ENCODE measurements around the gene LGR4.
"Not testable (repeated sequence)": the region's sequence is repeated elsewhere in the genome, so short reads cannot be mapped to it uniquely, and the experiment has no call there.

Gene LGR4

GRCh38 chr11:27472398-27473016, at the start of gene LGR4:
Gene LGR4 (minus strand): TSS chr11:27472790. CDS start chr11:27472302, 488 bp downstream.
- intact Hi-C loops (cut with DNase I) = loop anchor here (5.0 to 10.0 kb wide), 2 partner anchors 80 to 108 kb away; partner anchors contain the start of gene CCDC34
- DNase-seq = peak; percentile 76 to 97 (median 94)

- intact Hi-C loops (cut with DNase I) = no loop called here
- DNase-seq = no peak
Measured at GRCh38 chr11:27520226-27520625, 47.6 kb upstream of the LGR4 start.

GRCh38 chr11:27518518-27518917, 45.9 kb upstream of the LGR4 start:
- DNase-seq = no peak
- intact Hi-C loops (cut with DNase I) = no loop called here

- intact Hi-C loops (cut with DNase I); DNase-seq: not testable (repeated sequence)
Measured at GRCh38 chr11:27517490-27517889, 44.9 kb upstream of the LGR4 start.

- peak in 1 of 42 donors; percentile 15 for DNase-seq
- intact Hi-C loops (cut with DNase I) = no loop called here
Measured at GRCh38 chr11:27514558-27514957, 42.0 kb upstream of the LGR4 start.

DNA sequence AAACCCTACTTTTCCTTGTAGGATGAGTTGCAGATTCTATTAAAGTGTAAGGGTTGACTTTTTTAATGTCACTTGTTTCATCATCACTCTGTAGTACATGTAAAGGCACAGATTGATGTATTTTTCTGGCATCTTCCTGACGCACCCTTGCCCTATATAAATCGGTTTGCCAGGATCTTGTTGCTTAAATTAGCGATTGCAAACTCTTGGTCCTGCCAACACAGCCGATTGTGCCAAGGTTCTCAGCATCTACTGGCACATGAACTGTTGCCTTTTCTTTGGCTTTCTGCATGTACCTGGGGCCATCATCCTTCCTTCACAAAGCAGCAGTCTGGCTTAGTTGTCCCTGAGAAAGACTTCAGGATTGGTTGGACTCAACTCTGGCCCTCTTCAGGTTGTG, 41.5 kb upstream of the LGR4 start:
- DNase-seq = no peak
- intact Hi-C loops (cut with DNase I) = no loop called here

DNA sequence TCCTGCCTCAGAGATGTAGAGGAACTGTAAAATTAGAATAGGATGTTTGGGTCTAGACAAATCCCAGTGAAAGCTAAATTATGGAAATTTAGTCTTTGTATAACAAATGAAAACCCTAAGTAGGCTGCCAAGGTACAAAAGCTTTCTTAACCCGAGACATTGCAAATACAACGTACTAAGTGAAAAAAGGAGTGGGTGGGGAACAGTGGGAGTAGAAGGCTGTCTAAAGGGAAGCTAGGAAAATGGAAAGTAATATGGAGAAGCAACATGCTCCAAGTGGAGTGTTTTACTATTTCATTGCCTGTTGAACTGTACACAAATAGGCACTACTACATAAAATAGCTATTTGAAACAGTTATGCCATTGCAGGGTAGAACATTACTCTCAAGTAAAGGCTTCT, 40.8 kb upstream of the LGR4 start:
- intact Hi-C loops (cut with DNase I) = no loop called here
- DNase-seq = peak in 6 of 42 donors; percentile 21 to 56 (median 42)

GRCh38 chr11:27512238-27512637, 39.6 kb upstream of the LGR4 start:
- intact Hi-C loops (cut with DNase I) = no loop called here

GRCh38 chr11:27509908-27510307, 37.3 kb upstream of the LGR4 start:
- no peak for DNase-seq
- intact Hi-C loops (cut with DNase I) = no loop called here

More at GRCh38 chr11:27512238-27512637, 39.6 kb upstream of the LGR4 start:
- no peak for DNase-seq

DNA sequence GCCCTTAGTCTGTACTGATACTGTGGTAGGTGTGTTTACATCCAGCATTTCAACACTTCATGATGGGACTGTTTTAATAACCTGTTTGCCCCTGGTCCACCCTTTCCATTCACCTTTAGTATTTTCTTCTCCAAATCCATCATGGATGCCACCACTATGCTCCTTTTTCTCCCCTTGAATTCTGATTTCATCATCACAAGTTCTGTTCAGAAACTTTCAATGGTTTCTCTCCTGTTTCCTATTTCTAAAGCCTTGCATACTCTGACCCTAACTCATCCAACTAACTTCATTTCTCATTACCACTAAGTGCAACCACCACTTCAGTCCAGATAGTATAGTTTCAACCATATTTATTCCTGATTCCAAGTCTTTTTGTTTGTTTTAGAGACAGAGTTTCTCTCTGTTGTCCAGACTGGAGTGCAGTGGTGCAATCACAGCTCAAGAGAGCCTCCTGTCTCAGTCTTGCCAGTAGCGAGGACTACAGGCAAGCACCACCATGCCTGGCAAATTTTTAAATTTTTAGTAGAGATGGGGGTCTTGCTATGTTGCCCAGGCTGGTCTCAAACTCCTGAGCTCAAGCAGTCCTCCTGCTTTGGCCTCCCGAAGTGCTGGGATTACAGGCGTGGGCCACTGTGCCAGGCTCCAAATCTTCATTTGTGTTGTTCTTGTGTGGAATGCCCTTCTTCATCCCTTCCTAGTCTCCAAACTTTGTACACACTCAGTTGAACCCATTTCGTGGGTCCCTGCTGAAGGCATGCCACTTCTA, 35.1 kb upstream of the LGR4 start:
- intact Hi-C loops (cut with DNase I) = no loop called here
- DNase-seq = no peak

DNA sequence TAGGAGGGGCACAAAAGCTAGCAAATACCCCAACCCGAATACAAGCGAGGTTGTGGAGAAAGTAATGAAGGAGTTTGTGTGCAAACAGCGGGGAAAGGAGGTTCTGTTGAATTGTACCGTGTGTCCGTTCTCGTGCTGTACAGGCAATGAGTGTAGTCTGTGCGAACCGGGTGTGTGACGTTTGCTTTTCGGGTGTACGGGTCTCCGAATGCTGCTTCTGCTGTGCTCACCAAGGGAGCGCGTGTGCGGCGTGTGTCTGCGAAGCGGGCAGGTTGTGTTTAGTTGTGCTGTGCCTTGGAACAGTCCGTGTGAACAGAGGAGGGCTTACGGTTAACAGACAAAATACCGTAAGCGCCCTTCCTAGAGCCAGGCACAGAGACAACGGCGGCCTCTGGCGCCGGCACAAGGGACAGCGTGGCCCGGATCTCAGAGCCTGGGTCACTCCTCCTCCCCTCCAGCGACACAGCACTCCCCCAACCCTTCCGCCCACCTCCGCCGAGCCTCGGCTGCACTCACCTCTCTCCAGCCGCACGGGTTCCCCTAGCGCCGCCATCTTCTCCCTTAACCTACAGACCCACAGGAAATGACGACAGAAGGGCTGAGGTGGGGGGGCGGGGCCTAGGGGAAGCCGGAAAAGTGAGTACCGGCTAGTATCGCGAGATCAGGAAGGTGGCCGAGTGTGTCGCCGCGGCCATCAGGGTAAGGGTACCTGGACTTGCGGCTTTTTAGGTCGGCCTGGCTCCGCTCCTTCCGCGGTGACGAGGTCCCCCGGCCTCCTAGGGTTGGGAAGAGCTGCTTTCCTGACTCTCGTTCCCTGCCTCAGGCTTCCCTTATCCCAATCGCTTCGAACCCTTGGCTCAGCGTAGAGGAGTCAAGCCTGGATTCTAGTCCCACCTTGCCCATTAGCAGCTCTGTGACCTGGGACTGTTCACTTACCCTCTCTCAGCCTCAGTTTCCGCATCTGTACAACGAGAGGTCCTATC, 33.9 kb upstream of the LGR4 start, which contains the start of gene LIN7C:
Gene LIN7C (minus strand): TSS at position 570 of the 983 bp plus-strand sequence. CDS start 17 bp downstream, at position 553.
- intact Hi-C loops (cut with DNase I) = no loop called here

GRCh38 chr11:27505781-27506180, 33.2 kb upstream of the LGR4 start:
- intact Hi-C loops (cut with DNase I) = no loop called here
- DNase-seq = no peak

More for the DNA sequence above, 33.9 kb upstream of the LGR4 start, which contains the start of gene LIN7C:
- DNase-seq = peak; percentile 84 to 98 (median 94)

- no peak for DNase-seq
- intact Hi-C loops (cut with DNase I) = no loop called here
Measured at GRCh38 chr11:27504205-27504604, 31.6 kb upstream of the LGR4 start.

DNA sequence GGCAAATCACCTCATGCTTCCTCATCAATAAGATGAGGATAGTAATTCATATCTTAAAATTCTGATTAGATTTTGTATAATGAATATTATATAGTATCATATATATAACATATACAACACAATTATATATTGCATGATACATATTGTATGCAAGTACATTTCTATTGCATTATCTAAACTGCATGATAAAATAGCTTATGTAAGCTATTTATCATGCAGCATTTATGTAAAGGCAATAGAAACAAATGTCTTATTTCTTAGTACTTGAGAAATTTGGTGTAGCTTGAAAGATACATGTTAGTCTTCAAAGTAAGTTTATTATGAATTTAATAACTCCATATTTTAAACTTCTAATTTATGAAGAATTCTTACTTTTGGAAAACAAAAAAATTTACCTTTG, 28.5 kb upstream of the LGR4 start:
- intact Hi-C loops (cut with DNase I) = no loop called here
- DNase-seq = no peak

DNA sequence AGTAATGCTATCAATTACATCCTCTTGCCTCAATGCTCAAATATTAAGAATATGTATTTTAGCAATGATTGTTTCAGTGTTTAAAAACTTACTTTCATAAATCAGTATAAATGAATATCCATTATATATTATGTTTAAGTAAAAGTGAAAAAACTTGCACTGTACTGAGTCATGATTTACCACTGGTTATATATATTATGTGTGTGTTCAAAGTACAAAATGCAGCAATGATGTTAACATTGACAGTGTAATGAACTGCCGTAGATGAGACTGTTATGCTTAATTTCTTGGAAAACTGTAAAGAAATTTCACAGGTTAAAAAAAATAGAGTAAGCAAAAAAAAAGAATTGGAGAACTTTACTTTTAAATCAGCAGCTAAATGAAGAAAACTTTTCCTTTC, 25.3 kb upstream of the LGR4 start:
- no peak for DNase-seq
- intact Hi-C loops (cut with DNase I) = no loop called here

- no peak for DNase-seq
- intact Hi-C loops (cut with DNase I) = no loop called here
Measured at GRCh38 chr11:27497284-27497866, 24.8 kb upstream of the LGR4 start.

DNA sequence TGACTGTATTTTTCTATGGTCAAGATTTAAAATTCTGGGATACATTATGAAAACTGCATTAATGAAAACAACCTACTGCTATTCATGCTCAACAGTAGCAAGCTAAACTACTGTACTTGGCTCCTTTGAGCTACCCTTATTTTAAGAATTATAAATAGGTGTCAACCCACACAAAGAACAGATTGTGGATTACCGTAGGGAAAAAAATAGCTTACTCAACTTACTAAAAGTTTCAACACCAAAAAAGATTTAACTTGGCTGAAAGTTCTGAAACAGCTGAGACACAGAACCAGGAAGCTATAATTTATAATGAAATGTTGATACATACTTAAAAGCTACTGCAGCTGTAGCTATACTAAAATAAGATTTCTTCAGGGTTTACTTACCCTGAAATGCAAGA, 23.9 kb upstream of the LGR4 start:
- no peak for DNase-seq
- intact Hi-C loops (cut with DNase I) = no loop called here

DNA sequence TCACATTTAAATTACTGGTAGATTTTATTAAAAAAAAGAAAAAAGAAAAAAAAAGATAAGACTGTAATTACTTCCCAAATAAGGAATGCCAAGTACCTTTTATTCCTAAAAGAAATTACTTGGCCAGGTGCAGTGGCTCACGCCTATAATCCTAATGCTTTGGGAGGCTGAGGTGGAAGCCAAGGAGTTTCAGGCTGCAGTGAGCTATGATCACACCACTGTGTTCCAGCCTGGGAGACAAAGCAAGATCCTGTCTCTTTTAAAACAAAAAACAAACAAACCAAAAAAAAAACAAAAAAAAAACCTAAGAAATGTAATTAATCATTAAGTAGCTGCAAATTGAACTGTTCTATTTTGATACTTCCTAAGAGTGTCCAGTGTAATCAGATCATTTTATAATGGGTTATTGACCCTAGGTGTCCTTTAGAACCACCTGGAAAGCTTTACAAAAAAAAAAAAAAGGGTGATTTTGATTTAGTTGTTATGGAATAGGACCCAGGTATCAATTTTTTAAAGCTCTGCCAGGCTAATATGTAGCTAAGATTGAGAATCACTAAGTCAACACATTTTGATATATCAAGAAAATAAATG, 23.2 kb upstream of the LGR4 start:
- intact Hi-C loops (cut with DNase I) = no loop called here
- no peak for DNase-seq

GRCh38 chr11:27489092-27489491, 16.5 kb upstream of the LGR4 start:
- intact Hi-C loops (cut with DNase I) = no loop called here

More at GRCh38 chr11:27489092-27489491, 16.5 kb upstream of the LGR4 start:
- no peak for DNase-seq

Measured in head of caudate nucleus (tissue), 42 donors.